Osteoblast (primary cell): Measurements from ENCODE around the gene C1orf226. TPM values are rescaled to one million over a fixed set of nuclear protein-coding genes. Genes with fewer than 3 reads are reported as not detected.

ENCODE experiments used
- DNase-seq: peaks from one replicate; pipeline ENCODE4 v3.0.0; 2011; ENCODE audit warnings: low spot score, mixed read lengths; ENCODE audit not compliant: insufficient read length; ENCODE audit errors: missing footprints
- H2AFZ ChIP-seq: 2 replicates; pipeline ENCODE4 v1.6.0; 2011; ENCODE audit warnings: mild to moderate bottlenecking, low read length
- H3K27ac ChIP-seq: 2 replicates; pipeline ENCODE4 v1.5.1; 2011; ENCODE audit warnings: mild to moderate bottlenecking, low read depth, low read length, moderate library complexity
- H3K27me3 ChIP-seq: 2 replicates; pipeline ENCODE4 v1.6.0; 2012; ENCODE audit warnings: mild to moderate bottlenecking, control low read depth, inconsistent platforms, low read length, moderate library complexity; ENCODE audit not compliant: insufficient read depth
- H3K36me3 ChIP-seq: 2 replicates; pipeline ENCODE4 v1.5.1; 2011; ENCODE audit warnings: mild to moderate bottlenecking, low read length, control low read depth, moderate library complexity; ENCODE audit not compliant: insufficient read depth
- H3K4me1 ChIP-seq: 2 replicates; pipeline ENCODE4 v1.5.1; 2011; ENCODE audit warnings: mild to moderate bottlenecking, low read length, control low read depth, moderate library complexity; ENCODE audit not compliant: insufficient read depth
- H3K4me2 ChIP-seq: 2 replicates; pipeline ENCODE4 v1.6.0; 2011; ENCODE audit warnings: mild to moderate bottlenecking, low read length; ENCODE audit not compliant: insufficient read depth
- H3K4me3 ChIP-seq: fragments of 200-600 bp; sonication (generic); 3 replicates; pipeline ENCODE4 v1.5.1; 2012; ENCODE audit warnings: mild to moderate bottlenecking, low read length, inconsistent platforms; ENCODE audit not compliant: insufficient read depth
- H3K79me2 ChIP-seq: 2 replicates; pipeline ENCODE4 v1.6.0; 2012; ENCODE audit warnings: mild to moderate bottlenecking, low read length, control low read depth, inconsistent platforms; ENCODE audit not compliant: insufficient read depth
- H3K9me3 ChIP-seq: 2 replicates; pipeline ENCODE4 v1.5.1; 2011; ENCODE audit warnings: low read depth, low read length, control low read depth
- H4K20me1 ChIP-seq: 2 replicates; pipeline ENCODE4 v1.6.0; 2012; ENCODE audit warnings: mild to moderate bottlenecking, low read length, control low read depth; ENCODE audit not compliant: insufficient read depth
- total RNA-seq: library from RNA; depleted of rRNA; stranded (reverse); fragments of >200 nt; gene quantifications from 2 replicates; pipeline ENCODE4 v1.2.3, GENCODE V29; 2012
- TF ChIP-seq, protein P1 (sequence below): IDR thresholded peaks from 2 replicates; pipeline ENCODE4 v1.5.1; 2011; ENCODE audit warnings: mild to moderate bottlenecking, low read depth, low read length, moderate library complexity; ENCODE audit errors: extremely low read depth

C1orf226 gene
- total RNA-seq, 1 donor = under 0.01 TPM

DNA sequence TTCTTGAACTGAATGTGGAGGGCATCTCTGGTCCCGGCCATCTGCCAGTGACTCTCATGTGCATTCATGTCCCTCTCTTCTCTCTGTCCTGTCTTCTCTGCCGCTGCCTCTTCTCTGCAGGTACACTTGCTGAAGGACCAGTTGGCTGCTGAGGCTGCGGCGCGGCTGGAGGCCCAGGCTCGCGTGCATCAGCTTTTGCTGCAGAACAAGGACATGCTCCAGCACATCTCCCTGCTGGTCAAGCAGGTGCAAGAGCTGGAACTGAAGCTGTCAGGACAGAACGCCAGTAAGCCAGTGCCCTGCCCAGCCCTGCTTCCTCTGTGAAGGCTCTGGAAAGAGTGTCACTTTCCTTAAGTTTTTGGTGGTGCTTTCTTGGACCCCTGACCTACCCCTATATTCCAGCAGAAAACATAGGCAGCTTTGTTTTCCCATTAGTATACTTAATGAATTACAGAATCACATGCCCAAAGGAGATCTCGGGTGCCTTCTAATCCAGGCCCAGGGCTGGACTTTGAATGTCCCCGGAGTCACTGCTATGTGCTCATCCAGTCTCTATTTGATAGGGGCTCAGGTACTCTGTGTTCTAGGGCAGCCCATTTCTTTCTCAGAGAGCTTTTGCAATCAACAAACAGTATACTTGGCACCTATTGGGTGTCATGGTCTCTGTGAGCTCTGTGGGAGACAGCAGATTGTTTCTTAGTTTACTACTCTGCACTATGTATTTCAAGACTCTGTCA, 16.1 kb upstream of the C1orf226 start:
- Histone ChIP-seq H3K36me3 (no peaks in the 10 kb centered on the region), H3K9me3 (no peaks in the 10 kb centered on the region), H3K27me3 (peaks cover 25% of the 10 kb centered on the region), H3K4me3 (no peak overlapping the region), H3K79me2 (no peaks in the 10 kb centered on the region), H3K27ac (no peak overlapping the region), H4K20me1 (no peaks in the 10 kb centered on the region), H3K4me1 (no peaks in the 10 kb centered on the region), H3K4me2 (no peak overlapping the region), H2AFZ (no peak overlapping the region)
- DNase-seq = peak; percentile 35
- TF ChIP-seq, protein P1, sequence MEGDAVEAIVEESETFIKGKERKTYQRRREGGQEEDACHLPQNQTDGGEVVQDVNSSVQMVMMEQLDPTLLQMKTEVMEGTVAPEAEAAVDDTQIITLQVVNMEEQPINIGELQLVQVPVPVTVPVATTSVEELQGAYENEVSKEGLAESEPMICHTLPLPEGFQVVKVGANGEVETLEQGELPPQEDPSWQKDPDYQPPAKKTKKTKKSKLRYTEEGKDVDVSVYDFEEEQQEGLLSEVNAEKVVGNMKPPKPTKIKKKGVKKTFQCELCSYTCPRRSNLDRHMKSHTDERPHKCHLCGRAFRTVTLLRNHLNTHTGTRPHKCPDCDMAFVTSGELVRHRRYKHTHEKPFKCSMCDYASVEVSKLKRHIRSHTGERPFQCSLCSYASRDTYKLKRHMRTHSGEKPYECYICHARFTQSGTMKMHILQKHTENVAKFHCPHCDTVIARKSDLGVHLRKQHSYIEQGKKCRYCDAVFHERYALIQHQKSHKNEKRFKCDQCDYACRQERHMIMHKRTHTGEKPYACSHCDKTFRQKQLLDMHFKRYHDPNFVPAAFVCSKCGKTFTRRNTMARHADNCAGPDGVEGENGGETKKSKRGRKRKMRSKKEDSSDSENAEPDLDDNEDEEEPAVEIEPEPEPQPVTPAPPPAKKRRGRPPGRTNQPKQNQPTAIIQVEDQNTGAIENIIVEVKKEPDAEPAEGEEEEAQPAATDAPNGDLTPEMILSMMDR = no peak

GRCh38 chr1:162366149-162366548, 15.4 kb upstream of the C1orf226 start:
- Histone ChIP-seq H3K4me3 (no peak overlapping the region), H4K20me1 (no peaks in the 10 kb centered on the region), H3K27me3 (peaks cover 25% of the 10 kb centered on the region), H3K4me1 (no peaks in the 10 kb centered on the region), H2AFZ (no peak overlapping the region), H3K36me3 (no peaks in the 10 kb centered on the region), H3K79me2 (no peaks in the 10 kb centered on the region), H3K4me2 (no peak overlapping the region), H3K9me3 (no peaks in the 10 kb centered on the region), H3K27ac (no peak overlapping the region)
- TF ChIP-seq, protein P1 = no peak
- DNase-seq = no peak

DNA sequence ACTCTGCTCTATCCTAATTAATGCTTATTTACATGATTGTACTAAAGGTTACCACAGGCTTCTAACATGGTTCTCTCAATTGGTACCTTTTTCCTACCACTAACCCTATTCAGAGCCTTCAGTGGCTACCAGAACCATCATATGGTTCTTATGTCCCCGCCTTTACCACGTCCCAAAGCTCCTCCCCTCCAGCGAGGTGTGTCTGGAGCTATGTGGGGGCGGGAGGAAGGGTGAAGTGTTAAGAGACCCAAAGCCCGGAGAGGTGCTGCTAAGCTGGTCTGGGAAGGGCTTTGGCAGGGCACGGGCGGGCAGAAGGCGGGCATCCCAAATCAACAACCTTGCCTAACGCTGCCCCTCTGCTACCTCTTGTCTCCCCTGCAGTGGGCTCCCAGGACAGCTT, 14.9 kb upstream of the C1orf226 start:
- H2AFZ ChIP-seq = no peak overlapping the region
- H3K27ac ChIP-seq = no peak overlapping the region

GRCh38 chr1:162367073-162367472, 14.5 kb upstream of the C1orf226 start:
- H2AFZ ChIP-seq = no peak overlapping the region
- peaks cover 21% of the 10 kb centered on the region for H3K27me3 ChIP-seq
- H3K4me3 ChIP-seq = peak overlapping the region; percentile 29
- TF ChIP-seq, protein P1 = no peak
- no peaks in the 10 kb centered on the region for H3K36me3 ChIP-seq
- H3K4me2 ChIP-seq = no peak overlapping the region
- no peaks in the 10 kb centered on the region for H3K79me2 ChIP-seq
- H4K20me1 ChIP-seq = no peaks in the 10 kb centered on the region
- no peaks in the 10 kb centered on the region for H3K4me1 ChIP-seq
- no peak overlapping the region for H3K27ac ChIP-seq
- H3K9me3 ChIP-seq = no peaks in the 10 kb centered on the region
- no peak for DNase-seq

More for the DNA sequence above, 14.9 kb upstream of the C1orf226 start:
- Histone ChIP-seq H4K20me1 (no peaks in the 10 kb centered on the region), H3K4me3 (peak overlapping the region; percentile 29), H3K79me2 (no peaks in the 10 kb centered on the region), H3K4me2 (no peak overlapping the region), H3K36me3 (no peaks in the 10 kb centered on the region), H3K4me1 (no peaks in the 10 kb centered on the region), H3K27me3 (peaks cover 21% of the 10 kb centered on the region), H3K9me3 (no peaks in the 10 kb centered on the region)
- DNase-seq = no peak
- TF ChIP-seq, protein P1 = no peak
